VCaP (cell line): ENCODE data around the gene CATSPER4.

Experiments used
- H3K27ac ChIP-seq: fragments of 450-650 bp; 2 replicates; pipeline ENCODE4 v1.5.1; 2017
- TF ChIP-seq, protein P1 (sequence below): fragments of 450-650 bp; conservative IDR thresholded peaks from 2 replicates; pipeline ENCODE4 v1.5.1; 2017; ENCODE audit warnings: mild to moderate bottlenecking, moderate library complexity

CATSPER4 gene

DNA sequence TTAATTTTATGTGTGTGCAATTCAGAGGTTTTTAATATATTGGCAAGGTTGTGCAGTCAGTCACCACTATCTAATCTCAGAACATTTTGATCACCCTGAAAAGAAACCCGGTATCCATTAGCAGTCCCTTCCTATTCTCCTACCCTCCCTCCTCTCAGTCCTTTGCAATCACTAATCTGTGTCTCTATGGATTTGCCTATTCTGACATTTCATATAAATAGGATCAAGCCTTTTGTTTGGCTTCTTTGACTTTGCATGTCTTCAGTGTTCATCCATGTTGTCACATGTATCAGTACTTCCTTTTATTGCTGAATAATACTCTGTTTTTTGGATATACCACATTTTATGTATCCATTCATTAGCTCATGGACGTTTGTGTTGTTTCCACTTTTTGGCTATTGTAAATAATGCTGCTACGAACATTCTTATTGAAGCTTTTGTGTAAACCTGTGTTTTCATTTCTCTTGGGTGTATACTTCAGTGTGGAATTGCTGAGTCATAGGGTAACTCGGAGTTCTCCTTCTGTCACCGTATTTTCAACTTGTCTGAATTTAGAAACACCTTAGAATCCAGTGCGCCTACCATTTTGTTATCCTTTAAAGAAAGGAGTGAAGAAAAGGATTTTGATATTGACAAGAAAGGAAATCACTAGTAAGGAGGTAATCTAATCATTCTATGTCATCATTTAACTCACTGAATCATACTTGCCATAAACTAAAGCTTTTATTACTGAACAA is 47.0 kb downstream of the CATSPER4 start:
- TF ChIP-seq, protein P1, sequence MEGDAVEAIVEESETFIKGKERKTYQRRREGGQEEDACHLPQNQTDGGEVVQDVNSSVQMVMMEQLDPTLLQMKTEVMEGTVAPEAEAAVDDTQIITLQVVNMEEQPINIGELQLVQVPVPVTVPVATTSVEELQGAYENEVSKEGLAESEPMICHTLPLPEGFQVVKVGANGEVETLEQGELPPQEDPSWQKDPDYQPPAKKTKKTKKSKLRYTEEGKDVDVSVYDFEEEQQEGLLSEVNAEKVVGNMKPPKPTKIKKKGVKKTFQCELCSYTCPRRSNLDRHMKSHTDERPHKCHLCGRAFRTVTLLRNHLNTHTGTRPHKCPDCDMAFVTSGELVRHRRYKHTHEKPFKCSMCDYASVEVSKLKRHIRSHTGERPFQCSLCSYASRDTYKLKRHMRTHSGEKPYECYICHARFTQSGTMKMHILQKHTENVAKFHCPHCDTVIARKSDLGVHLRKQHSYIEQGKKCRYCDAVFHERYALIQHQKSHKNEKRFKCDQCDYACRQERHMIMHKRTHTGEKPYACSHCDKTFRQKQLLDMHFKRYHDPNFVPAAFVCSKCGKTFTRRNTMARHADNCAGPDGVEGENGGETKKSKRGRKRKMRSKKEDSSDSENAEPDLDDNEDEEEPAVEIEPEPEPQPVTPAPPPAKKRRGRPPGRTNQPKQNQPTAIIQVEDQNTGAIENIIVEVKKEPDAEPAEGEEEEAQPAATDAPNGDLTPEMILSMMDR, result no peak

DNA sequence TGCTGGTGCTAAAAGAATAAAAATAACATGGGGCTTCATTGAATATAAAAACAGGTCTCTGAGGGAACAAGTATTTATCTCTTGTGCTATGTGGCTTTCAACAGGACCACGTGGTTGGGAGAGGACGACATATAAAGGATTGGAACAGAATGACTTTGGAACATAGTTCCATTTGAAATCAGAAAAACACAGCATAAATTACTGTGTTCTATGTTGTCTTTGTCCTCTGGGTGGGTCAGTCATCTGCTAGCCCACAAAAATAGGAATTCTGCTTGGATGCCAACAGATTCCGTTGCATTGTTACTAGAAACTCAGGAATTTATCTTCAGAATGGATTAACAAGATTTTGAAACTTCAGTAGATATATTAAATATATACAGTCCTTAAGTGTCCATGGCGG is 49.5 kb downstream of the CATSPER4 start:
- TF ChIP-seq, protein P1, result no peak
- H3K27ac ChIP-seq, result no peak overlapping the region

More for the DNA sequence above, 47.0 kb downstream of the CATSPER4 start:
- no peak overlapping the region for H3K27ac ChIP-seq
